HG03442 (cell line): Measurements from ENCODE around the gene KCNJ12.
"Not testable (repeated sequence)": the region's sequence is repeated elsewhere in the genome, so short reads cannot be mapped to it uniquely, and the experiment has no call there.

ENCODE experiments used
- ATAC-seq: cut with Tn5 transposase; IDR thresholded peaks from one replicate; pipeline ENCODE4 v1.9.1; 2021; ENCODE audit warnings: mild to moderate bottlenecking, moderate library complexity; ENCODE audit not compliant: unreplicated experiment

The KCNJ12 gene

GRCh38 chr17:21349358-21350050 lies 26.7 kb upstream of the KCNJ12 start:
- not testable (repeated sequence) for ATAC-seq

- ATAC-seq, result not testable (repeated sequence)
Measured at GRCh38 chr17:21350495-21350894, 25.7 kb upstream of the KCNJ12 start.

GRCh38 chr17:21351366-21352065 lies 24.6 kb upstream of the KCNJ12 start:
- no peak for ATAC-seq

- ATAC-seq, result no peak
Measured at GRCh38 chr17:21352221-21352980, 23.8 kb upstream of the KCNJ12 start.

GRCh38 chr17:21352981-21353265 lies 23.2 kb upstream of the KCNJ12 start:
- ATAC-seq, result no peak

- no peak for ATAC-seq
Measured at GRCh38 chr17:21353326-21354010, 22.7 kb upstream of the KCNJ12 start.

- no peak for ATAC-seq
Measured at GRCh38 chr17:21354796-21355385, 21.3 kb upstream of the KCNJ12 start.

GRCh38 chr17:21355586-21355985 lies 20.6 kb upstream of the KCNJ12 start:
- ATAC-seq, result no peak

- ATAC-seq, result no peak
Measured at GRCh38 chr17:21356537-21357127, 19.5 kb upstream of the KCNJ12 start.

- no peak for ATAC-seq
Measured at GRCh38 chr17:21357281-21357680, 18.9 kb upstream of the KCNJ12 start.

GRCh38 chr17:21357696-21358656 lies 18.2 kb upstream of the KCNJ12 start:
- no peak for ATAC-seq

- no peak for ATAC-seq
Measured at GRCh38 chr17:21358682-21359482, 17.3 kb upstream of the KCNJ12 start.

- no peak for ATAC-seq
Measured at GRCh38 chr17:21359483-21359840, 16.7 kb upstream of the KCNJ12 start.

GRCh38 chr17:21360048-21360447 lies 16.1 kb upstream of the KCNJ12 start:
- no peak for ATAC-seq

- no peak for ATAC-seq
Measured at GRCh38 chr17:21361020-21361809, 14.9 kb upstream of the KCNJ12 start.

GRCh38 chr17:21362331-21362931 lies 13.7 kb upstream of the KCNJ12 start:
- ATAC-seq, result no peak

- ATAC-seq, result no peak
Measured at GRCh38 chr17:21363776-21364642, 12.1 kb upstream of the KCNJ12 start.
